Psoas muscle (tissue), 8 donors: ENCODE data around the gene CHRND. TPM values are rescaled to one million over a fixed set of nuclear protein-coding genes. Genes with fewer than 3 reads are reported as not detected.

ENCODE experiments used
- ATAC-seq, 4 donors: fragments of 200-7000 bp; cut with Tn5 transposase; one replicate each; pipeline ENCODE4 v1.9.1; 2020; ENCODE audit warnings: moderate library complexity in 3 of 4, mild to moderate bottlenecking in 2 of 4
- DNase-seq, 2 donors: peaks; one replicate each; pipeline ENCODE4 v3.0.0-alpha.2; 2020
- H3K27ac ChIP-seq: fragments of 200-600 bp; one replicate; pipeline ENCODE4 v1.8.0; 2022
- H3K27me3 ChIP-seq, 3 donors: fragments of 200-600 bp in 1 of 3; one replicate each; pipeline versions ENCODE4 v1.6.1 to v1.8.0; 2013 to 2022; ENCODE audit warnings: low read length in 2 of 3, mild to moderate bottlenecking in 2 of 3, moderate library complexity in 1 of 3; ENCODE audit not compliant: insufficient read depth in 3 of 3
- H3K36me3 ChIP-seq, 2 donors: fragments of 200-600 bp in 1 of 2; one replicate each; pipeline versions ENCODE4 v1.6.1 to v1.8.0; 2013 to 2022; ENCODE audit warnings: low read depth in 1 of 2, mild to moderate bottlenecking in 1 of 2, moderate library complexity in 1 of 2; ENCODE audit not compliant: insufficient read depth in 1 of 2
- H3K4me1 ChIP-seq: fragments of 200-600 bp; one replicate; pipeline ENCODE4 v1.8.0; 2022
- H3K4me3 ChIP-seq: fragments of 200-600 bp; one replicate; pipeline ENCODE4 v1.8.0; 2022; ENCODE audit warnings: mild to moderate bottlenecking
- H3K9me3 ChIP-seq: fragments of 200-600 bp; one replicate; pipeline ENCODE4 v1.8.0; 2022
- WGBS, 3 donors: extraction: QIAGEN DNeasy Blood & Tissue Kit; methylation state at CpG; one replicate each; pipeline versions ENCODE4 v1.1.6 to v1.1.7; 2013; 5-methylcytosine and 5-hydroxymethylcytosine counted together
- intact Hi-C, 2 donors: fragments of 100-400 bp; cut with DNase I; formaldehyde crosslinking; loops; one replicate each; pipeline versions ENCODE4 v1.11.0 to v1.14.2; 2022
- polyA plus RNA-seq, 3 donors: library from polyadenylated mRNA; stranded (reverse); fragments of 200-250 nt; gene quantifications; one replicate each; pipeline ENCODE4 v1.2.3, GENCODE V29; 2013
- total RNA-seq, 4 donors: library from RNA; stranded (reverse); fragmentation: NEBNext Ultra II Directional in 2 of 4; extraction: Animal tissue kit (Norgen Biotek cat#: 25700) in 2 of 4; gene quantifications; one replicate each; pipeline versions ENCODE4 v1.2.1 to v1.2.4, GENCODE V29; 2021 to 2023
- TF ChIP-seq, protein P1 (sequence below): fragments of 200-600 bp; IDR thresholded peaks from one replicate; pipeline ENCODE4 v1.8.0; 2022; ENCODE audit warnings: antibody characterized with exemption
- donor health status: healthy with polysubstance abuse.
- donor health status: DM: no; HTN: no; CAD: no; lungs with moderate emphysema.
- donor health status: Bipolar disorder and iron deficiency.
- donor health status: healthy.
- donor health status: DM: yes; HTN: yes; CAD: no.
- donor health status: DM: no; HTN: no; CAD: no.
- donor health status: DM: no; HTN: no; CAD: no.
- donor health status: DM: yes; HTN: yes; CAD: no.

Gene CHRND
- total and polyA plus RNA-seq, 7 donors = 6.5 to 300 (median 58.8) TPM

- ATAC-seq = no peak
- WGBS, 3 donors = 86 to 96% (median 90%) methylated on average over 10 to 12 of the region's 12 CpGs
- Histone ChIP-seq H3K4me1 (no peaks in the 10 kb centered on the region), H3K27ac (no peak overlapping the region), H3K36me3 (no peaks in the 10 kb centered on the region), H3K4me3 (no peak overlapping the region), H3K9me3 (no peaks in the 10 kb centered on the region), H3K27me3 (peaks cover 0 to 28% (median 16%) of the 10 kb centered on the region in 3 donors)
- peak in 1 of 2 donors; percentile 41 for DNase-seq
- intact Hi-C loops = no loop called here
- TF ChIP-seq, protein P1, sequence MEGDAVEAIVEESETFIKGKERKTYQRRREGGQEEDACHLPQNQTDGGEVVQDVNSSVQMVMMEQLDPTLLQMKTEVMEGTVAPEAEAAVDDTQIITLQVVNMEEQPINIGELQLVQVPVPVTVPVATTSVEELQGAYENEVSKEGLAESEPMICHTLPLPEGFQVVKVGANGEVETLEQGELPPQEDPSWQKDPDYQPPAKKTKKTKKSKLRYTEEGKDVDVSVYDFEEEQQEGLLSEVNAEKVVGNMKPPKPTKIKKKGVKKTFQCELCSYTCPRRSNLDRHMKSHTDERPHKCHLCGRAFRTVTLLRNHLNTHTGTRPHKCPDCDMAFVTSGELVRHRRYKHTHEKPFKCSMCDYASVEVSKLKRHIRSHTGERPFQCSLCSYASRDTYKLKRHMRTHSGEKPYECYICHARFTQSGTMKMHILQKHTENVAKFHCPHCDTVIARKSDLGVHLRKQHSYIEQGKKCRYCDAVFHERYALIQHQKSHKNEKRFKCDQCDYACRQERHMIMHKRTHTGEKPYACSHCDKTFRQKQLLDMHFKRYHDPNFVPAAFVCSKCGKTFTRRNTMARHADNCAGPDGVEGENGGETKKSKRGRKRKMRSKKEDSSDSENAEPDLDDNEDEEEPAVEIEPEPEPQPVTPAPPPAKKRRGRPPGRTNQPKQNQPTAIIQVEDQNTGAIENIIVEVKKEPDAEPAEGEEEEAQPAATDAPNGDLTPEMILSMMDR = no peak
These were observed 34.7 kb upstream of the CHRND start for GRCh38 chr2:232491139-232491780.

DNA sequence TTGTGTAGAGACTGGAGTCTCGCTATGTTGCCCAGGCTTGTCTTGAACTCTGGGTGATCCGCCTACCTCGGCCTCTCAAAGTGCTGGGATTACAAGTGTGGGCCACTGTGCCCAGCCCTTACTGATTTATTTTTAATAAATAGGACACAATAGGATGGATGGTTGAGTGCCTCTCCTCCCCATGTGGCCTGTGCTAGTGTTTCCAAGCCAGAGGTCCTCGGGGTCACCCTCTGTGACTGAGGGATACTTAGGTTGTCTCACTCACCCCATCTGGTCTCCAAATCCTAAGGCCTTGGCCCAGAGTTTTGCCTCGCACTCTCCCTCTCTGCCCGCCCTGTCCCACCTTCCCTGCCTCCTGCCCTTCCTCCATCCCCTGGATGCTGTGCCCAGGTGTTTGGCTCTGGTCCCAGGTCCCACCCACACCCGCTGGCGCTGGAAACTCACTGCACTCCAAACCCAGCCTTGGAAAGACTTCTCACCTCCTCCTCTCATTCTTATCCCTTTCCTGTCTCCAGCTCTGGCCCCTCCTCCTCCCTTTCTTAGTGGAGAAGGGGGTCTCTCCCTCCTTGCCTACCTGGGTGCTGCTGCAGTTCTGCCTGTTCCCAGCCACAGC, 33.6 kb upstream of the CHRND start:
- H3K4me1 ChIP-seq = no peaks in the 10 kb centered on the region
- H3K27ac ChIP-seq = no peak overlapping the region
- ATAC-seq (no peak), DNase-seq (peak in 1 of 2 donors; percentile 28)
- WGBS, 3 donors = 74 to 76% (median 75%) methylated on average over 8 of the region's 8 CpGs
- no peaks in the 10 kb centered on the region for H3K36me3 ChIP-seq
- no peak overlapping the region for H3K4me3 ChIP-seq
- H3K9me3 ChIP-seq = no peaks in the 10 kb centered on the region
- TF ChIP-seq, protein P1 = no peak
- intact Hi-C loops = no loop called here
- peaks cover 0 to 17% (median 6%) of the 10 kb centered on the region in 3 donors for H3K27me3 ChIP-seq

DNA sequence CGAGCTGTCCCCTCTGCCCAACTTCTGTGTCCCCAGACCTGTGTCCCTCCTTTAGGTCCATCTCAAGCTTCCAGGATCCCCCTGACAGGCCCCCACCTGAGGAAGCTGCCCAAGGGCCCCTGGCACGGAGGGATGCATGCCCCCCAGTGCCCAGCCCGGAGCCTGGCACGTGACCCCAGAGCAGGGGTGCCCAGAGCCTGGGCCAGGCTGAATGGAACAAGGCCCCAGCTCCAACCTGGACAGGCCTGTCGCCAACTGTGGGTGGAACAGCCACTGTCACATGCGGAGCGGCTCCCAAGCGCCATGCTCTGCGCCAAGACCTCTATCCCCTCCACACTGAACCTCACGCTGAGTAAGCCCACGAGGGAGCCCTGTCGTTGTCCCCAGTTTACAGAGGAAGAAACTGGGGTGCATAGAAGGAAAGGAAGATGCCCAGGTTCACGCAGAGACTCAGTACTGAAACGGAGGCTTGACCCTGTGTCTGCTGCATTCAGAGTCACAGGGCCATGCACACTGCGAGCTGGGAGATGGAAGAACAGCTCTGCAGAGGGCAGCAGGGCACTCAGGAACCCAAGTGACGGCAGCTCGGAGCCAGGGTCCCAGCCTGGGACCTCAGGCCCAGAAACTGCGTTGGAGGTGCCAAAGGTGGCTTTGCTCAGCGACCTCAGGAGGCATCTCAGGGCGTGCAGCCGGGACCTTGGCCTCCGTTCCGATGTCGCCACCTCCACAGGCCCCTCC, 32.8 kb upstream of the CHRND start:
- ATAC-seq = no peak
- Histone ChIP-seq H3K9me3 (no peaks in the 10 kb centered on the region), H3K27ac (no peak overlapping the region), H3K4me3 (no peak overlapping the region), H3K36me3 (no peaks in the 10 kb centered on the region), H3K4me1 (no peaks in the 10 kb centered on the region), H3K27me3 (peaks cover 0 to 12% (median 2%) of the 10 kb centered on the region in 3 donors)
- WGBS, 3 donors = 89 to 94% (median 89%) methylated on average over 24 of the region's 24 CpGs
- peak in 1 of 2 donors; percentile 40 for DNase-seq
- intact Hi-C loops = no loop called here
- TF ChIP-seq, protein P1 = no peak

DNA sequence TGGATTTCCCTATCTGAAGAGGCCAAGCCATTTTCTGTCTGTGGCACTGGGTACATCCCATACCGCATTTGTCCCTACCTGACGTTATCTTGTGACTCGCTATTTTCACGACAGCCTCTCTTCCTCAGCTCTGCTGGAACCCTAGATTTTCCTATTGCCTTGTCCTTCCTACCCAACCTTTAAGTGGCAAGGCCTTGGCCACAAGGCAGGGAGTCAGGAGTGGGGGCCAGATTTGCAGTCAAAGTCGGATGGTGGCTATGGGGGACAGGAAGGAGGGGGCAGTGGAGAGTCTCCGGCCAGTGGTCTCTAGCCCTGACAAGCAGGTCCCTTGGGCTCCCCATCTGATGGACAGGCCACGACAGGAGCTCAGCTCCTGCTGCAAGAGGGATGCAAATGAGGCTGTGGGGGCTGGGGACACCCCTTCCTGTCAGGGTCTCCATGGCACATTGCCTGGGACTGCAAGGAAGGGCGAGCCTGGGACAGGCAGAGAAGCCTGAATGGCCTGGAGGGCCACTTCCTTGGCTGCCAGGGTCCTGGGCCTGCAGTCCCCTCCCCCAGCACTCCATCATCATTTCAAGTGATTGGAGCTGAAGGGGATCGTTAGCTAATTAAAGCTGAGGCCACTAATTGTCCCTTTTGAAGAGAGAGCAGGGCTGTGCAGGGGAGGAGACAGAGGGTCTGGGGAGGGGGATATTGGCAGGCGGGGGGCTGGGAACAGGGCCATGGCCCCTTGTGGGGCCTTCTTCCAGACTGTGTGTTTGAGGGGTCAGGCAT, 32.1 kb upstream of the CHRND start:
- 77 to 89% (median 82%) methylated on average over 10 of the region's 10 CpGs for WGBS, 3 donors
- no peak overlapping the region for H3K27ac ChIP-seq
- peaks cover 0 to 6% (median 2%) of the 10 kb centered on the region in 3 donors for H3K27me3 ChIP-seq
- H3K4me3 ChIP-seq = no peak overlapping the region
- no peaks in the 10 kb centered on the region for H3K4me1 ChIP-seq
- ATAC-seq (no peak), DNase-seq (peak in 1 of 2 donors; percentile 19)
- no peaks in the 10 kb centered on the region for H3K9me3 ChIP-seq
- TF ChIP-seq, protein P1 = no peak
- H3K36me3 ChIP-seq = no peaks in the 10 kb centered on the region
- intact Hi-C loops = no loop called here
